Fibroblast of lung (primary cell): ENCODE results near the gene C1QTNF12. TPM values are rescaled to one million over a fixed set of nuclear protein-coding genes. Genes with fewer than 3 reads are reported as not detected.

Source experiments
- DNase-seq, 2 donors: peaks; one replicate each; pipeline versions ENCODE4 v3.0.0 to v3.0.0-alpha.2; 2010; ENCODE audit warnings: low read depth in 2 of 2
- H2AFZ ChIP-seq: 2 replicates; pipeline ENCODE4 v1.5.1; 2012; ENCODE audit warnings: low read length, control low read depth, inconsistent platforms
- H3K27ac ChIP-seq: 2 replicates; pipeline ENCODE4 v1.5.1; 2011; ENCODE audit warnings: low read length, control low read depth; ENCODE audit not compliant: insufficient read depth
- H3K27me3 ChIP-seq: 2 replicates; pipeline ENCODE4 v1.5.1; 2011; ENCODE audit warnings: mild to moderate bottlenecking, low read length; ENCODE audit not compliant: control insufficient read depth, insufficient read depth
- H3K36me3 ChIP-seq: 2 replicates; pipeline ENCODE4 v1.5.1; 2011; ENCODE audit warnings: low read length; ENCODE audit not compliant: control insufficient read depth, insufficient read depth
- H3K4me1 ChIP-seq: 2 replicates; pipeline ENCODE4 v1.5.1; 2011; ENCODE audit warnings: low read length; ENCODE audit not compliant: control insufficient read depth, insufficient read depth; ENCODE audit errors: extremely low read depth
- H3K4me2 ChIP-seq: 2 replicates; pipeline ENCODE4 v1.5.1; 2011; ENCODE audit warnings: low read length, control low read depth; ENCODE audit not compliant: insufficient read depth; ENCODE audit errors: extremely low read depth
- H3K4me3 ChIP-seq, 4 experiments: fragments of 200-600 bp in 1 of 4; sonication (generic) in 1 of 4; replicated peaks in 1 of 4; 2 replicates each; pipeline ENCODE4 v1.5.1; 2011 to 2016; ENCODE audit warnings: low read length in 4 of 4, low read depth in 3 of 4, mild to moderate bottlenecking in 3 of 4, control low read depth in 2 of 4, inconsistent platforms in 1 of 4, mixed read lengths in 1 of 4; ENCODE audit not compliant: insufficient read depth in 1 of 4; ENCODE audit errors: control extremely low read depth in 1 of 4
- H3K79me2 ChIP-seq: 2 replicates; pipeline ENCODE4 v1.5.1; 2012; ENCODE audit warnings: mild to moderate bottlenecking, low read length, inconsistent platforms; ENCODE audit not compliant: control insufficient read depth, insufficient read depth
- H3K9ac ChIP-seq: 2 replicates; pipeline ENCODE4 v1.5.1; 2011; ENCODE audit warnings: mild to moderate bottlenecking, low read length, control low read depth; ENCODE audit not compliant: insufficient read depth
- H3K9me3 ChIP-seq: 2 replicates; pipeline ENCODE4 v1.5.1; 2012; ENCODE audit warnings: low read depth, low read length; ENCODE audit not compliant: control insufficient read depth, insufficient read depth
- H4K20me1 ChIP-seq: 2 replicates; pipeline ENCODE4 v1.5.1; 2011; ENCODE audit warnings: low read length; ENCODE audit not compliant: control insufficient read depth, insufficient read depth; ENCODE audit errors: extremely low read depth
- EZH2 ChIP-seq: IDR thresholded peaks from 2 replicates; pipeline ENCODE4 v1.5.1; 2012; ENCODE audit warnings: low read length, control low read depth, mild to moderate bottlenecking; ENCODE audit errors: missing control alignments
- polyA plus RNA-seq, 2 donors: library from polyadenylated mRNA; depleted of rRNA in 1 of 2; stranded (reverse) in 1 of 2; unstranded in 1 of 2; fragments of >200 nt; gene quantifications; 2 replicates each; pipeline ENCODE4 v1.2.1, GENCODE V29; 2011 to 2012; ENCODE audit warnings: missing spikeins in 1 of 2
- total RNA-seq: library from RNA; depleted of rRNA; stranded (reverse); fragments of >200 nt; gene quantifications from 2 replicates; pipeline ENCODE4 v1.2.1, GENCODE V29; 2014
- TF ChIP-seq, protein P1 (sequence below), 2 donors: IDR thresholded peaks in 1 of 2; conservative IDR thresholded peaks in 1 of 2; 1 replicate in 1 of 2; 2 replicates in 1 of 2; pipeline ENCODE4 v1.5.1; 2011 to 2012; ENCODE audit warnings: low read length in 2 of 2, control low read depth in 1 of 2, inconsistent platforms in 1 of 2, low read depth in 1 of 2, mild to moderate bottlenecking in 1 of 2

Gene C1QTNF12
- total and polyA plus RNA-seq, 2 donors (not counting 1 experiment from before 2014, with no cell fraction given): 0.27 to 4.1 TPM

DNA sequence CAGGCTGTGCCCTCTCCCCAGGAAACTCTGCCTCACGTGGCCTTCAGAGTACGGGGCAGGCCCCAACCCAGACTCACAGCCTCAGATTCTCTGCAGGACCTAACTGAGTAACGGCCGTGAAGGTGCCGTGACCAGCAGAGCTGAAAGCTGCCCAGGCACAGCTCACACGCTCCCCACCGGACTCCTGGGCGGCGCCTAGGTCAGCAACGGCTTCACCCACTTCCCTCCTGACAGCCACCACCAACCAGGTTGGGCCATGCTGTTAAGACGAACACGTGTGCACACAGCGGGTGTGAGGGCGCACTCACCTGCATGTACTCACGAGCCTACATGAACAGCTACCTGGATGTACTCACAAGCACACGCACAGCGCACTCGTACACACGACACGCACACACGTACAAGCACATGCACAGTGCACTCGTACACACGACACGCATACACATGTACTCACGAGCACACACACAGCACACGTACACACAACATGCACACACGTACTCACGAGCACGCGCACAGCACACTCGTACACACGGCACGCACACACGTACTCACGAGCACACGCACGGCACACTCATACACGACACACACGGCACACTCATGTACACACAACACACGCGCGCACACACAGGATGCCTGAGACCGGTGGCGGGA is 23.8 kb downstream of the C1QTNF12 start:
- Histone ChIP-seq H3K4me3 (no peak overlapping the region), H3K4me2 (no peak overlapping the region), H3K27me3 (no peaks in the 10 kb centered on the region), H3K27ac (no peak overlapping the region), H3K9me3 (no peaks in the 10 kb centered on the region), H4K20me1 (no peaks in the 10 kb centered on the region), H3K36me3 (peaks cover 41% of the 10 kb centered on the region), H3K9ac (no peak overlapping the region), H3K4me1 (no peaks in the 10 kb centered on the region), H2AFZ (no peak overlapping the region), H3K79me2 (peaks cover 30% of the 10 kb centered on the region)
- TF ChIP-seq, protein P1, sequence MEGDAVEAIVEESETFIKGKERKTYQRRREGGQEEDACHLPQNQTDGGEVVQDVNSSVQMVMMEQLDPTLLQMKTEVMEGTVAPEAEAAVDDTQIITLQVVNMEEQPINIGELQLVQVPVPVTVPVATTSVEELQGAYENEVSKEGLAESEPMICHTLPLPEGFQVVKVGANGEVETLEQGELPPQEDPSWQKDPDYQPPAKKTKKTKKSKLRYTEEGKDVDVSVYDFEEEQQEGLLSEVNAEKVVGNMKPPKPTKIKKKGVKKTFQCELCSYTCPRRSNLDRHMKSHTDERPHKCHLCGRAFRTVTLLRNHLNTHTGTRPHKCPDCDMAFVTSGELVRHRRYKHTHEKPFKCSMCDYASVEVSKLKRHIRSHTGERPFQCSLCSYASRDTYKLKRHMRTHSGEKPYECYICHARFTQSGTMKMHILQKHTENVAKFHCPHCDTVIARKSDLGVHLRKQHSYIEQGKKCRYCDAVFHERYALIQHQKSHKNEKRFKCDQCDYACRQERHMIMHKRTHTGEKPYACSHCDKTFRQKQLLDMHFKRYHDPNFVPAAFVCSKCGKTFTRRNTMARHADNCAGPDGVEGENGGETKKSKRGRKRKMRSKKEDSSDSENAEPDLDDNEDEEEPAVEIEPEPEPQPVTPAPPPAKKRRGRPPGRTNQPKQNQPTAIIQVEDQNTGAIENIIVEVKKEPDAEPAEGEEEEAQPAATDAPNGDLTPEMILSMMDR (conservative IDR thresholded peaks at IDR 0.05 in 1 of 2, IDR thresholded peaks at IDR 0.05 in 1 of 2; ENCODE audit: low read depth in 1 of 2, low read length in 2 of 2): no peak
- TF ChIP-seq EZH2: no peak
- DNase-seq: no peak

DNA sequence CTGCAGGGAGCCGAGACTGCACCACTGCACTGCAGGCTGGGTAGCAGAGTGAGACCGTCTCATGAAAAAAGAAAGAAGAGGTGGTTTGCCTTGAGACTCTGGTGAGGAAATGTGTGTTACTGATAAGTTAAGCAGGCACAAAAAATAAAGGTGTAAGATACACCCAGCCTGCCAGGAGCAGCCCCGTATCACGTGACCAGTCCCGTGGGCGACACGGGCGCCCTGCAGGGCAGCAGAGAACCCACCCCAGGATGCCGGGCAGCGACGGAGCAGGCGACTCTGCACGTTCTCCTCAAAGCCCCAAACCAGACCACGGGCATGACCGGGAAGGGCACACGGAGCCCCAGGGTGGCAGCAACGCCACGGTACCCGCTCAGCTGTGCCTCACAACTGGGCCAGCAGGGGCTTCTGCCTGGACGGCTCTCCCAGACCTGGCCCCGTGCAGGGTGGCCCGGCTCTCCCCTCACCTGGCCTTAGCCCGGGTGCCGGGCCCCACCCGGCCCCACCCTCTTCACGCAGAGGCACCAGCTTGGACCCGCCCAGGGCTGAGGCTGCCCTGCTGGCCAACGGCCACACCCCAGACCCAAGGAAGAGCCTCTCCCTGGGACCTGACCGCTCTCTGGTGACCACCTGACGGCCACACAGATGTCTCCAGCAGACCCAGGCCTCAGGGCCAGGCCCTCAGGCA is 24.5 kb downstream of the C1QTNF12 start:
- Histone ChIP-seq H3K36me3 (peaks cover 41% of the 10 kb centered on the region), H3K4me1 (no peaks in the 10 kb centered on the region), H3K27ac (no peak overlapping the region), H3K9me3 (no peaks in the 10 kb centered on the region), H2AFZ (no peak overlapping the region), H3K79me2 (peaks cover 26% of the 10 kb centered on the region), H4K20me1 (no peaks in the 10 kb centered on the region), H3K9ac (no peak overlapping the region), H3K27me3 (no peaks in the 10 kb centered on the region), H3K4me2 (no peak overlapping the region), H3K4me3 (no peak overlapping the region)
- no peak for TF ChIP-seq EZH2
- TF ChIP-seq, protein P1 (conservative IDR thresholded peaks at IDR 0.05 in 1 of 2, IDR thresholded peaks at IDR 0.05 in 1 of 2; ENCODE audit: low read depth in 1 of 2, low read length in 2 of 2): no peak
- no peak for DNase-seq

DNA sequence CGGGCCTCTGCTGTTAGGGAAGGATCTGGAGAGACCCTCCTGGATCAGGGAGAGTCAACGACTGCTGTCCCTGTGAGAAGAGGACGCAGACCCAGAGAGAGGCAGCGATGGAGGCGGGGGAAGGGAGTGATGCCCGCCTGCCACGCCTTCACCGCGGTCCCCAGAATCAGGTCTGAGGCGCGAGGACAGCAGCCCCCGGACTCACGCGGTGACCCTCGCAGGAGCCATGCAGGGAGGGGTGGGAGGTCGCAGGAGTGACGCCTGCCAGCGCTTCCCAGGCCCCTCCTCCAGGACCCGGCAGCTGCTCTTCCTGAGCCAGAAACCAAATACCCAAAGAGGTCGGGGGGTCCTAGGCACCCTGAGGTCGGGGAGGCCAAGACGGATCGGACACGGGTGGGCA is 26.3 kb downstream of the C1QTNF12 start:
- H3K36me3 ChIP-seq: peaks cover 41% of the 10 kb centered on the region
- no peak overlapping the region for H3K9ac ChIP-seq
- DNase-seq: no peak
- H3K4me3 ChIP-seq: no peak overlapping the region
- no peaks in the 10 kb centered on the region for H3K9me3 ChIP-seq
- no peaks in the 10 kb centered on the region for H4K20me1 ChIP-seq
- no peak overlapping the region for H3K4me2 ChIP-seq
- H3K4me1 ChIP-seq: no peaks in the 10 kb centered on the region
- peaks cover 8% of the 10 kb centered on the region for H3K79me2 ChIP-seq
- no peak overlapping the region for H3K27ac ChIP-seq
- no peak overlapping the region for H2AFZ ChIP-seq
- H3K27me3 ChIP-seq: no peaks in the 10 kb centered on the region
- no peak for TF ChIP-seq EZH2
- TF ChIP-seq, protein P1 (conservative IDR thresholded peaks at IDR 0.05 in 1 of 2, IDR thresholded peaks at IDR 0.05 in 1 of 2; ENCODE audit: low read depth in 1 of 2, low read length in 2 of 2): no peak
